HEK293 (cell line): Measurements from ENCODE around the gene ACTG1.
A peak's percentile ranks its signal among the peaks of the same experiment; 100 is the strongest.

ENCODE experiments used
- CTCF ChIP-seq: fragments of 450-650 bp; formaldehyde crosslinking; IDR thresholded peaks from 2 replicates; pipeline ENCODE4 v1.5.1; 2016; ENCODE audit warnings: missing biosample characterization, missing genetic modification characterization
- GLI4 ChIP-seq: fragments of 450-650 bp; formaldehyde crosslinking; IDR thresholded peaks from 2 replicates; pipeline ENCODE4 v1.5.1; 2016; ENCODE audit warnings: missing biosample characterization, missing genetic modification characterization
- MYNN ChIP-seq: fragments of 450-650 bp; formaldehyde crosslinking; IDR thresholded peaks from 2 replicates; pipeline ENCODE4 v1.5.1; 2016; ENCODE audit warnings: missing biosample characterization, missing genetic modification characterization, borderline replicate concordance
- REST ChIP-seq: fragments of 450-650 bp; formaldehyde crosslinking; IDR thresholded peaks from 2 replicates; pipeline ENCODE4 v1.5.1; 2016; ENCODE audit warnings: missing biosample characterization, missing genetic modification characterization
- ZBTB10 ChIP-seq: fragments of 450-650 bp; formaldehyde crosslinking; IDR thresholded peaks from 2 replicates; pipeline ENCODE4 v1.5.1; 2016; ENCODE audit warnings: missing biosample characterization, missing genetic modification characterization
- ZBTB11 ChIP-seq: fragments of 450-650 bp; formaldehyde crosslinking; conservative IDR thresholded peaks from 2 replicates; pipeline ENCODE4 v1.5.1; 2016; ENCODE audit warnings: low read depth, missing biosample characterization, missing genetic modification characterization
- ZNF266 ChIP-seq: fragments of 450-650 bp; formaldehyde crosslinking; IDR thresholded peaks from 2 replicates; pipeline ENCODE4 v1.5.1; 2016; ENCODE audit warnings: missing biosample characterization, missing genetic modification characterization, low read depth
- ZNF629 ChIP-seq: fragments of 450-650 bp; formaldehyde crosslinking; IDR thresholded peaks from 2 replicates; pipeline ENCODE4 v1.5.1; 2017; ENCODE audit warnings: missing biosample characterization, missing genetic modification characterization
- ZNF76 ChIP-seq: fragments of 450-650 bp; formaldehyde crosslinking; IDR thresholded peaks from 2 replicates; pipeline ENCODE4; 2016; ENCODE audit warnings: low read depth, missing biosample characterization, missing genetic modification characterization, borderline replicate concordance

- no peak for TF ChIP-seq ZNF266 (tag by site-specific recombination)
- TF ChIP-seq GLI4: no peak
- TF ChIP-seq ZNF76 (tag by site-specific recombination): no peak
- TF ChIP-seq REST (tag by site-specific recombination): no peak
- 0 out of 2 replicates have a peak, but pooled peaks have one; percentile 10 for TF ChIP-seq ZNF629 (tag by site-specific recombination)
- TF ChIP-seq CTCF (tag by site-specific recombination): no peak
- no peak for TF ChIP-seq MYNN (tag by site-specific recombination)
- no peak for TF ChIP-seq ZBTB10 (tag by site-specific recombination)
- TF ChIP-seq ZBTB11: no peak
These were observed 1.8 kb upstream of the ACTG1 start for GRCh38 chr17:81514489-81514738.
